ENCODE results near the gene SLC20A1.

DNA sequence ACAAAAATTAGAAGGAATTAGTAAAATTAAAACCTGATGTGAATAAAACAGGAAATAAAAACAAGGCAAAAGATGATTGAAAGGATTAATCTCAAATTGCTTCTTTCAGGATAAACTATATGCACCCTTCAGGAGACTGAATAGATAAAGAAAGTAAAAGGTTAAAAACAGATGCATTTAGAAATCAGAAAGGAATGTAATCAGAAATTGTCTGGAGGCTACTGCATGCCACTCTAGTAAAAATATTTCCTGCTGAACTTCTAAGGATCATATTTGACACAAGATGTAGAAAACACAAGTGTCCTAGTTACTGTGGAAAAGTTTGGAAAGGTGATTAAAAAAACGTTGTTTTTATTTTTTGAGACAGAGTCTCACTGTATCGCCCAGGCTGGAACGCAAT lies 45.1 kb upstream of the SLC20A1 start:
- TF ChIP-seq, protein P1, sequence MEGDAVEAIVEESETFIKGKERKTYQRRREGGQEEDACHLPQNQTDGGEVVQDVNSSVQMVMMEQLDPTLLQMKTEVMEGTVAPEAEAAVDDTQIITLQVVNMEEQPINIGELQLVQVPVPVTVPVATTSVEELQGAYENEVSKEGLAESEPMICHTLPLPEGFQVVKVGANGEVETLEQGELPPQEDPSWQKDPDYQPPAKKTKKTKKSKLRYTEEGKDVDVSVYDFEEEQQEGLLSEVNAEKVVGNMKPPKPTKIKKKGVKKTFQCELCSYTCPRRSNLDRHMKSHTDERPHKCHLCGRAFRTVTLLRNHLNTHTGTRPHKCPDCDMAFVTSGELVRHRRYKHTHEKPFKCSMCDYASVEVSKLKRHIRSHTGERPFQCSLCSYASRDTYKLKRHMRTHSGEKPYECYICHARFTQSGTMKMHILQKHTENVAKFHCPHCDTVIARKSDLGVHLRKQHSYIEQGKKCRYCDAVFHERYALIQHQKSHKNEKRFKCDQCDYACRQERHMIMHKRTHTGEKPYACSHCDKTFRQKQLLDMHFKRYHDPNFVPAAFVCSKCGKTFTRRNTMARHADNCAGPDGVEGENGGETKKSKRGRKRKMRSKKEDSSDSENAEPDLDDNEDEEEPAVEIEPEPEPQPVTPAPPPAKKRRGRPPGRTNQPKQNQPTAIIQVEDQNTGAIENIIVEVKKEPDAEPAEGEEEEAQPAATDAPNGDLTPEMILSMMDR (conservative IDR thresholded peaks at IDR 0.05): no peak
- no peak for TF ChIP-seq EZH2 (IDR thresholded peaks at IDR 0.05; ENCODE audit: low read depth)
